ENCODE measurements around the gene FSTL5.

FSTL5 gene

GRCh38 chr4:161444626-161445025, 719.2 kb downstream of the FSTL5 start:
- no peak for DNase-seq (ENCODE audit: low read depth)

GRCh38 chr4:161442921-161443320, 720.9 kb downstream of the FSTL5 start:
- no peak for DNase-seq (ENCODE audit: low read depth)

DNA sequence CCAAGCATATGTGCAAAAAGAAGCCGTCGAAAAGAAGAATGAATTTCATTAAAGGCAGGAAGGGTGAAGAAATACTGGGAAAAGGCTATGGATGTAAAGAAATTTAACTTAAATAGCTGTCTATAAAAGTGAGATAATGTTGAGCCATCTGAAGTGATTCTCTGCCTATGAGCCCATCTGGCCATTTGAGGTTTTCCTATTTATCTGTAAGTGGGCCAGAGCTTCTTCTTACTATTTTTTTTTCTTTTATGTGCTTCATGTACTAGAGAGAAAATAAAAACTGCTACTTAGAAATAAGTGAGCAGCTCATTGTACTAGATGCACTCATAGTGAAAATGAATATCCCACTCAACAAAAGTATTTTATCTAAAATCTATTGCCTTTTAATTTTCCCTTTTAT, 725.7 kb downstream of the FSTL5 start:
- no peak for DNase-seq (ENCODE audit: low read depth)

DNA sequence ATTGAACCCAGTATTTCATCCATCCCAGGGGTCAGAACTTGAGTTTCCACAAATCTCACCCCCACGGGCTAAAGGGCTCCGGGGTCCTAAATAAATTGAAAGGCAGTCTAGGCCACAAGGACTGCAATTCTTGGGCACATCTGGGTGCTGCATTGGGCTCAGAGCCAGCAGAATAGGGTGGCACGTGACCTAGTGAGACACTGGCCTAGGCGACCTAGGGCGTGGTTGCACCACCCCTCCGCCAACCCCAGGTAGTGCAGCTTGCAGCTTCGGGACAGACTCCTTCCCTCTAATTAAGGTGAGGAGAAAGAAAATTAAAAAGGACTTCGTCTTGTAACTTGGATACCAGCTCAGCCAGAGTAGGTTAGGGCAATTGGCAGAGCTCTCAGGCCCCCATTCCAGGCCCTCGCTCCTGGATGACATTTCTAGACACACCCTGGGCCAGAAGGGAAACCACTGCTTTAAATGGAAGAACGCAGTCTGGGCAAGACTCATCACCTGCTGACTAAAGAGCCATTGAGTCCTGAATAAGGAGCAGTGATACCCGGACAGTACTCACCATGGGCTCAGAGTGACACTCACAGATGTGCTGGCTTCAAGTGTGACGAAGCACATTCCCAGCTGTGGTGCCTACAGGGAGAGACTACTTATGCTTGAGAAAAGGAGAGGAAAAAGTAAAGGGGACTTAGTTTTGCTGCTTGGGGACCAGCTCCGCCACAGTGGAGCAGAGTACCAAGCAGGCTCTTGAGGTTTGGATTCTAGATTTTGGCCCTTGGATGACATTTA, 735.4 kb downstream of the FSTL5 start:
- no peak for DNase-seq (ENCODE audit: low read depth)

DNA sequence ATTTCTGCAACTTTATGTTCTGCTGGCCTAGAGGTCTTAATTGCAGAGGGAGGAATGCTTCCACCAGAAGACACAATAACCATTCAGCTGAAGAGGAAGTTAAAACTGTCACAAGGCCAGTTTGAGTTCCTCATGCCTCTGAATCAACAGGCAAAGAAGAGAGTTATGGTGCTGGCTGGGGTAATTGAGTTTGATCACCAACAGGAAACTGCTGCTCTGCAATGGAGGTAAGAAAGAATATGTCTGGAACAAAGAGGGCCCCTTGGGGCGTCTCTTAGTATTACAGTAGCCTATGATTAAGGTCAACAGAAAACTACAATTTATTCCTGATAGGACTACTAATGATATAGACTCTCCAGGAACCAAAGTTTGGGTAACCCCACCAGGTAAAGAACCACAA, 744.0 kb downstream of the FSTL5 start:
- DNase-seq (ENCODE audit: low read depth): no peak

DNA sequence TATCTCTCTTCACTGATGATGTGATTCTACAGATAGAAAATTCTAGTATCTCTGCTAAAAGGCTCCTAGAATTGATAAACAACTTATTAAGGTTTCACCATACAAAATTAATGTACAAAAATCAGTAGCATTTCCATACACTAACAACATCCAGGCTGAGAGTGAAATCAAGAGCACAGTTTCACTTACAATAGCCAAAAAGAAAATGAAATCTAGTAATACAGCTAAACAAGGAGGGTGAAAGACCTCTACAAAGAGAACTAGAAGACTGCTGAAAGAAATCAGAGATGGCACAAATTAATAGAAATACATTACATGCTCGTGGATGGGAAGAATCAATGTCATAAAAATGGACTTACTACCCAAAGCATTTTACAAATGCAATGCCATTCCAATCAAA, 751.9 kb downstream of the FSTL5 start:
- no peak for DNase-seq (ENCODE audit: low read depth)

GRCh38 chr4:161404346-161405110, 759.3 kb downstream of the FSTL5 start:
- DNase-seq (ENCODE audit: low read depth): no peak

DNA sequence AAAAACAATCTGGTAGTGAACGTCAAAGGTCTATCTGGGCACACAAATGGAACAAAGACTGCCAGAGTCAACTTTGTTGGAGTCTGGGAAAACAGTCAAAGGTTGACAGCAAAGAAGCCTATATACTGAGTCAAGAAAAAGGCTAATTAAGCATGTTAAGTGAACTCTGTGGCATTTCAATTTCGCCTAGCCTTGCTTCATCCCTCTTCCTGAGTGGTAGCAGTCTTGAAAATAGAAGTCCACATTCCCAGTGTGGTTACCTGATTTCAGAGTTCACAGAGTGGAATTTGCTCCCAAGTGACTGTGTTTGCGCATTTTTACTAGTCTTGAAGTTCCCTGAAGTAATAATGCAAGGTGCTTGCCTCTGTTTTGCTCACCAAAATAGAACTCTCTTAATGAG, 760.0 kb downstream of the FSTL5 start:
- DNase-seq (ENCODE audit: low read depth): no peak

DNA sequence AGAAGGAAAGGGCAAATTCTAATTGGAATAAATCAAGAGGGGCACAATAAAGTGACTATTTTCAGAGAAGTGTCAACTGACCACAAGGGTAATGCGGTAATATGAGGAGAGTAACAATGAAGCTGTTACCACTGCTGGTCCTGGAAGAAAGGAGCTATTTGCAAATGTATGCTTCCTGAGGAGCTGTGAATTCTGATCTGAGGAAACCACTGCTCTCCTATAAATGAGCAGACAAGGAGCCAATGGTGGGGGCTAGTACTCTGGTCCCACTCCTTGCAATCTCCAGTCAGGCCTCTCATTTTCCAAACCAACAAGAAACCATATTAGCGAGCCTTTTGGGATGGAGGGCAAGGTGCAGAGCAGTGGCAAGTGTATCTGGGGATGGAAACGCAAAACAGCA, 770.2 kb downstream of the FSTL5 start:
- DNase-seq (ENCODE audit: low read depth): no peak

- no peak for DNase-seq (ENCODE audit: low read depth)
Measured at GRCh38 chr4:161382655-161383054, 781.1 kb downstream of the FSTL5 start.

- DNase-seq (ENCODE audit: low read depth): no peak
Measured at GRCh38 chr4:161376275-161376674, 787.5 kb downstream of the FSTL5 start.

DNA sequence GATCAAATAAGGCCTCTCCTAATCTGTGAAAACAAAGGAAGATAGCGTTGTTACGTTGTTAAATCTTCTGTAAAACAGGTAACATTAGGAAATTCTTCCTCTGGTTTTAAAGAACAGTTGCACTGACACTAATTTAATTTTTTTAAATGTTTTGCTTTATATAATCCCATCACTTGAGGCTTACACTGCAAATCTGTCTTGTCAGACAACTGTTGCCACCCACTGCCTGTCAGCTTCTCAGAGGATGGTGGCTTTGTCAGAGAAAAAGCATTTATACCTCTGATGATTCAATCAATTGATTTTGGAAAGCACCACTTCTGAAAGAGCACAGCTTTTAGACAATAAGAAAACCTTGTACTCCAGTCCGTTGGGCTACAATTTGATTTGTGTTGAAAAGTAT, 799.1 kb downstream of the FSTL5 start:
- no peak for DNase-seq (ENCODE audit: low read depth)

- DNase-seq (ENCODE audit: low read depth): no peak
Measured at GRCh38 chr4:161360982-161361381, 802.8 kb downstream of the FSTL5 start.

DNA sequence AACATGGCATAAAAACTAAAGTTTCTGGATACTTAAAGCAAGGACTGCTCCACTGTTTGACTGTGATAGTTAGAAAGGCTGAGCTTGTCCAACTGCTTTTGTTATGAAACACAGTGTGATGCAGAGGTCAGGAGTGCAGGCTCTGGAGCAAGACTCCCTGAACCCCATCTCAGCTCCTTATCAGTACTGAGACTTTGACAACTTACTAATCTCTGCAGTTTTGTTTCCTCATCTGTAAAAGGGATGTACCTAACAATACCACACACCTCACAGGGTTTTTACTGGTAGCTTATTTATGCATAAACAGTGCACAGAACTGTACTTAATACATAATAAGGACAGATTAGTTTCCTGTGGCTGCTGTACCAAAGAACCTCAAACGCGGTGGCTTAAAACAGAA, 804.3 kb downstream of the FSTL5 start:
- no peak for DNase-seq (ENCODE audit: low read depth)

DNA sequence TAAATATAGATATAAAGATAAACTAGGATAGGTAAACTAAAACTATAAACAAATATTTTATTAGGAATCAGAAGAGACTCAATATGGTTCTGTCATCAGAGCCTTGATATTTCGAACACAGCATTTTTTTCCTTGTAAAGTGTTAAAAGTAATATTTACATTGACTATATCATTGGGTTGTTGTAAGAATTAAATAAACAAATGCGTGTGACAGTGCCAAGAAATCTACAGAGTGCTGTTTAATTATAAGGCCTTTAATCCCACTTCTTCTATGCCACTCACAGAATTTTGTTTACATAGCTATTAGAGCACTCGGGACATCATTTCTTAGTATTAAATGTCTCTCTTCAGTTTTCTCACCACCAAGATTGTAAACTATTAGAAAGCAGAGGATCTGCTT, 807.4 kb downstream of the FSTL5 start:
- DNase-seq (ENCODE audit: low read depth): no peak

- DNase-seq (ENCODE audit: low read depth): no peak
Measured at GRCh38 chr4:161350946-161351345, 812.9 kb downstream of the FSTL5 start.

- no peak for DNase-seq (ENCODE audit: low read depth)
Measured at GRCh38 chr4:161345741-161346140, 818.1 kb downstream of the FSTL5 start.

- DNase-seq (ENCODE audit: low read depth): no peak
Measured at GRCh38 chr4:161343569-161343950, 820.2 kb downstream of the FSTL5 start.

GRCh38 chr4:161342881-161343568, 820.8 kb downstream of the FSTL5 start:
- DNase-seq (ENCODE audit: low read depth): no peak

GRCh38 chr4:161336621-161337020, 827.2 kb downstream of the FSTL5 start:
- no peak for DNase-seq (ENCODE audit: low read depth)

- no peak for DNase-seq (ENCODE audit: low read depth)
Measured at GRCh38 chr4:161336016-161336530, 827.7 kb downstream of the FSTL5 start.

Measured in CMK (cell line).